Osteocyte (in vitro differentiated cells): Measurements from ENCODE around the gene ZNF761. TPM values are rescaled to one million over a fixed set of nuclear protein-coding genes. Genes with fewer than 3 reads are reported as not detected.
"Not testable (repeated sequence)": the region's sequence is repeated elsewhere in the genome, so short reads cannot be mapped to it uniquely, and the experiment has no call there.

Experiments used
- DNase-seq: peaks from one replicate; pipeline ENCODE4 v3.0.0; 2021; ENCODE audit warnings: mixed read lengths; ENCODE audit not compliant: unreplicated experiment; ENCODE audit errors: extremely low spot score
- H3K27ac Mint-ChIP-seq: one replicate; pipeline ENCODE4 v1.8.0; 2021; ENCODE audit warnings: mild to moderate bottlenecking, mixed read lengths; ENCODE audit not compliant: unreplicated experiment
- H3K27me3 Mint-ChIP-seq: one replicate; pipeline ENCODE4 v1.8.0; 2021; ENCODE audit warnings: mixed read lengths; ENCODE audit not compliant: unreplicated experiment
- H3K36me3 Mint-ChIP-seq: one replicate; pipeline ENCODE4 v1.8.0; 2021; ENCODE audit warnings: mixed read lengths; ENCODE audit not compliant: unreplicated experiment
- H3K4me1 Mint-ChIP-seq: one replicate; pipeline ENCODE4 v1.8.0; 2021; ENCODE audit warnings: mixed read lengths; ENCODE audit not compliant: unreplicated experiment
- H3K4me3 Mint-ChIP-seq: one replicate; pipeline ENCODE4 v1.8.0; 2021; ENCODE audit warnings: mild to moderate bottlenecking, moderate library complexity, mixed read lengths; ENCODE audit not compliant: unreplicated experiment
- H3K9me3 Mint-ChIP-seq: one replicate; pipeline ENCODE4 v1.8.0; 2021; ENCODE audit warnings: mixed read lengths; ENCODE audit not compliant: unreplicated experiment
- CTCF ChIP-seq: fragments of 200-600 bp; sonication (generic); IDR thresholded peaks from 2 replicates; pipeline ENCODE4 v1.5.0; 2021; ENCODE audit warnings: antibody characterized with exemption, mild to moderate bottlenecking, moderate library complexity
- total RNA-seq: library from RNA; stranded (reverse); gene quantifications from 2 replicates; pipeline ENCODE4 v1.2.1, GENCODE V29; 2021

Gene ZNF761
- total RNA-seq, 1 donor from 2014 or later: 9.2 TPM

- peaks cover 34% of the 10 kb centered on the region for H3K9me3 Mint-ChIP-seq
- peaks cover 4% of the 10 kb centered on the region for H3K4me1 Mint-ChIP-seq
- no peaks in the 10 kb centered on the region for H3K27me3 Mint-ChIP-seq
- peaks cover 8% of the 10 kb centered on the region for H3K36me3 Mint-ChIP-seq
- TF ChIP-seq CTCF: no peak
- no peak overlapping the region for H3K27ac Mint-ChIP-seq
- H3K4me3 Mint-ChIP-seq: no peak overlapping the region
- DNase-seq: no peak
Observed at GRCh38 chr19:53462861-53463260, 31.1 kb downstream of the ZNF761 start.

DNA sequence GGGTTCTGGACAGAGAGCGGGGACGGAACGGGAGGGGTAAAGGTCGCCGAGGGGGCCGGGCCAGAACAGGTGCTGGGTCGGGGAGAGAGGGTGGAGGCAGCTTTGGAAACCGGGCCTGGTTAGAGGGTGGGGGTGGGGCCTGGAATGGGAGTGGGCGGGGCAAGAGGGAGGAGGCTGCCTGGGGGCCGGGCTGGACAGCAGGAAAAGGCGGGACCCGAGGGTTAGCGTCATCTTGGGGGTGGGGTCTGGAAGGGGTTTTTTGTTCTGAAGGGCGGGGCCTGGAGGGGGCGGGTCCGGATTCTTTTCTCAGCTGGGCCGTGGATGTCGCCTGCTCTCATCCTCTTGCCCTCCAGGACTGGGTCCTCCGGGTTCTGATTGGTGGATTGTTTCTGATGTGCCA lies 31.5 kb downstream of the ZNF761 start:
- H3K4me3 Mint-ChIP-seq: no peak overlapping the region
- H3K9me3 Mint-ChIP-seq: peaks cover 30% of the 10 kb centered on the region
- peaks cover 4% of the 10 kb centered on the region for H3K36me3 Mint-ChIP-seq
- peaks cover 7% of the 10 kb centered on the region for H3K4me1 Mint-ChIP-seq
- no peaks in the 10 kb centered on the region for H3K27me3 Mint-ChIP-seq
- TF ChIP-seq CTCF: no peak
- no peak for DNase-seq
- no peak overlapping the region for H3K27ac Mint-ChIP-seq

DNA sequence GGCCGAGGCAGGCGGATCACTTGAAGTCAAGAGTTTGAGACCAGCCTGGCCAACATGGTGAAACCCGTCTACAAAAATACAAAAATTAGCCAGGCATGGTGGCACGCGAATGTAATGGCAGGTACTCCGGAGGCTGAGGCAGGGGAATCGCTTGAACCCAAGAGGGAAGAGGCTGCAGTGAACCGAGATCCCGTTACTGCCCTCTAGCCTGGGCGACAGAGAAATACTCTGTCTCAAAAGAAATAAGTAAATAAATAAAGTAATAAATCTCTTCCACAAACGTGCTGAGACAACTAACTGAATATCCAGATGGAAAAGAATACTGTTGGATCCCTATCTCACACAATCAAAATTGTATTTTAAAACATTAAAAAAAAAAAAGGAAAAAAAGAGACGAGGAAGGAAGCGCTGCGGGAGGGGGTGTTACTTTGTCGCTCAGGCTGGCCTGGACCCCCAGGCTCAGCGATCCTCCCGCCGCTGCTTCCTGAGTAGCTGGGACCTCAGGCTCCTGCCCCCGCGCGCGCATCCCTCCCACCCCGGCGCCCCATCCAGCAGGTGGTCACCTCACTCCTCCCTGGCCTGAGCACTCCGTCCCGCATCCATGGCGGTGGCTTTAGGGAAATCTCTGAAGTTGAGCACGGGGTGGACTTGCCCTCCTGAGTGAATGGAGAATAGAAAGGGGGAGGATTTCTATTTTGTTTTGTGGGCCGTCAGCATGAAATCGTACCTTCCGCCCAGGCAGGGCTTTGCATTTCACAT lies 35.1 kb downstream of the ZNF761 start:
- Mint-ChIP-seq H3K9me3 (peaks cover 12% of the 10 kb centered on the region), H3K36me3 (peaks cover 12% of the 10 kb centered on the region), H3K4me1 (peaks cover 17% of the 10 kb centered on the region), H3K27ac (peak overlapping the region; percentile 89), H3K27me3 (no peaks in the 10 kb centered on the region), H3K4me3 (peak overlapping the region; percentile 94)
- DNase-seq: no peak
- TF ChIP-seq CTCF: peak; percentile 8

DNA sequence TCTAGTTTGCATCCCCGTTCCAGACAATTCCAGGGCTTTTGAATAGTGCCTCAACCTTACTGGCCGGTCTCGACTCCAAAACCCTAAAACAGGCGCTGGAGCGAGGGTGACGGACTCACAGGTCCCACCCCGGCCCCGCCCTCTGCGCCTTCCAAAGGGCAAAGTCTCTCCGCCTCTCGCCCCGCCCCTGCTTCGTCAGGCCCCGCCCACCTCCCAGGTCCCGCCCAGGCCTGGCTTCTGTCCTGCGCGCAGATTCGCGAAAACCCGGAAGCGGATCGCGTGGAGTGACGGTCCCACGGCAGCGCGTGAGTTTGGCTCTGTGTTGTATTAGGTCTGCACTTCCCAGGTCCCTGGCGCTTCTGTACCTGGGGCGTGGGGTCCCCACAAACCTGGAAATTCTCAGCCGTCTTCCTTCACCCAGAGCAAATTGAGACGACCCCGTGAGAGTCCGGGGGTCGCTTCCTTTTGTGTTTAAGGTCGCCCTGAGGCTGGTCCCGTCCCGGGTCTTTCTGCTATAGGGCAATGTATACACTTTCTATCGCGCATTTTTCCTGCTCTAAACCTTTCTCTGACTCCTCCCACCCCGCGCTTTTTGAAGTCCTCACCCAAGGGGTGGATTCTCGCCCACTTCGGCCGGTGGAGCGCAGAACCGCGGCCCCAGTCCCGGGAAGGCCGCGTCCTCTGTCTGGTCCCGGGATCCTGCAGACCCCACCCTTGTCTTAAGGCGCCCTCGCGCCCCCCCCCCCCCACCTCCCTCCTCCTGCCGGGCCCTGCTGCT lies 35.9 kb downstream of the ZNF761 start, which contains the start of gene ZNF813:
ZNF813 (plus strand) TSS at position 249 of the 778 bp plus-strand sequence. CDS start 16,090 bp downstream, outside the sequence.
- H3K27me3 Mint-ChIP-seq: no peaks in the 10 kb centered on the region
- peaks cover 19% of the 10 kb centered on the region for H3K36me3 Mint-ChIP-seq
- peak within 1 kb of the TSS; percentile 89 for H3K27ac Mint-ChIP-seq
- TF ChIP-seq CTCF: no peak
- DNase-seq: peak; percentile 95
- peaks cover 14% of the 10 kb centered on the region for H3K9me3 Mint-ChIP-seq
- peaks cover 17% of the 10 kb centered on the region for H3K4me1 Mint-ChIP-seq
- peak within 1 kb of the TSS; percentile 94 for H3K4me3 Mint-ChIP-seq

DNA sequence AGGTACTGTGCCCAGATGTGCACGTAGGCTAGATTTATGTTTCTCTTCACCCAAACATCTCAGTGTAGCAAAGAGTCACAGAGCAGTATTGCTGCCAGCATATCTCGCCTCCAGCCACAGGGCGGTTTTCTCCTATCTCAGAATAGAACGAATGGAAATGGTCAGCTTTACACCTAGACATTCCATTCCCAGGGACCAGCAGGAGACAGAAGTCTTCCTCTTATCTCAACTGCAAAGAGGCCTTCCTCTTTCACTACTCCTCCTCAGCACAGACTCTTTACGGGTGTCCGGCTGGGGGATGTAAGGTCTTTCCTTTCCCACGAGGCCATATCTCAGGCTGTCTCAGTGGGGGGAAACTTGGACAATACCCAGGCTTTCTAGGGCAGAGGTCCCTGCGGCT lies 36.8 kb downstream of the ZNF761 start:
- peaks cover 17% of the 10 kb centered on the region for H3K4me1 Mint-ChIP-seq
- H3K4me3 Mint-ChIP-seq: peak overlapping the region; percentile 94
- H3K9me3 Mint-ChIP-seq: peaks cover 11% of the 10 kb centered on the region
- H3K36me3 Mint-ChIP-seq: peaks cover 25% of the 10 kb centered on the region
- H3K27ac Mint-ChIP-seq, H3K27me3 Mint-ChIP-seq, DNase-seq: not testable (repeated sequence)
